HCT116 (cell line): ENCODE data around the gene TP53TG5. TPM values are rescaled to one million over a fixed set of nuclear protein-coding genes. Genes with fewer than 3 reads are reported as not detected.

Experiments used
- ATAC-seq: fragments of 200-7000 bp; cut with Tn5 transposase; 2 replicates; pipeline ENCODE4 v1.9.1; 2020; ENCODE audit warnings: mild to moderate bottlenecking, moderate library complexity
- BruUV-seq: library from RNA; stranded (reverse); fragments of 400-500 nt; replicated peaks from 2 replicates; lab custom pipeline; 2021; lab: Mats Ljungman, UMichigan
- CTCF ChIA-PET: fragments of 300-600 bp; sonication (Branson Sonifier 250); formaldehyde crosslinking; loops from one replicate; lab custom pipeline; 2021; ENCODE audit warnings: antibody characterized with exemption; lab: Charles Lee
- POLR2A ChIA-PET: fragments of 300-600, 350-600 bp; sonication (Branson Sonifier 250); formaldehyde crosslinking; loops from one replicate; lab custom pipeline; 2021; ENCODE audit warnings: antibody characterized with exemption; lab: Charles Lee
- RAD21 ChIA-PET, 2 experiments: fragments of 300-600 bp; sonication (Branson Sonifier 250); formaldehyde crosslinking; loops; one replicate each; lab custom pipeline; 2023; ENCODE audit warnings: low total read pairs in 2 of 2; ENCODE audit not compliant: uncharacterized antibody in 2 of 2, unreplicated experiment in 2 of 2, low non-redundant PET in 1 of 2; lab: Charles Lee
- DNase-seq: peaks from one replicate; pipeline ENCODE4 v3.0.0-alpha.2; 2010; ENCODE audit warnings: low read depth, low spot score
- H2AFZ ChIP-seq: fragments of 200-600 bp; shearing (Covaris generic), sonication (generic); 2 replicates; pipeline ENCODE4 v1.6.1; 2017; ENCODE audit warnings: low read depth, mixed run types, mixed read lengths, antibody characterized with exemption, low read length; ENCODE audit not compliant: poor library complexity, severe bottlenecking
- H3K27ac ChIP-seq: 2 replicates; pipeline ENCODE4 v1.5.1; 2012; ENCODE audit warnings: low read depth, low read length
- H3K27me3 ChIP-seq: fragments of 200-600 bp; sonication (generic); 2 replicates; pipeline ENCODE4 v1.6.1; 2016; ENCODE audit warnings: mixed run types, low read length, mixed read lengths; ENCODE audit not compliant: insufficient read depth
- H3K36me3 ChIP-seq, 2 experiments: fragments of 200-500 bp in 1 of 2; fragments of 200-600 bp in 1 of 2; sonication (Bioruptor generic) in 1 of 2; sonication (generic) in 1 of 2; 2 replicates each; pipeline versions ENCODE4 v1.5.1 to v1.6.1; 2014 to 2016; ENCODE audit warnings: low read length in 2 of 2, inconsistent platforms in 1 of 2, mixed read lengths in 1 of 2, mixed run types in 1 of 2; ENCODE audit not compliant: insufficient read depth in 2 of 2, control insufficient read depth in 1 of 2
- H3K4me1 ChIP-seq, 2 experiments: fragments of 200-600 bp in 1 of 2; sonication (generic) in 1 of 2; 2 replicates each; pipeline versions ENCODE4 v1.5.1 to v1.6.1; 2012 to 2017; ENCODE audit warnings: low read length in 2 of 2, inconsistent platforms in 1 of 2, mild to moderate bottlenecking in 1 of 2, mixed read lengths in 1 of 2, mixed run types in 1 of 2, moderate library complexity in 1 of 2; ENCODE audit not compliant: insufficient read depth in 2 of 2, control insufficient read depth in 1 of 2
- H3K4me2 ChIP-seq: fragments of 200-600 bp; sonication (generic); 2 replicates; pipeline ENCODE4 v1.6.1; 2017; ENCODE audit warnings: mixed run types, low read length, mixed read lengths
- H3K4me3 ChIP-seq, 2 experiments: fragments of 200-600 bp in 1 of 2; sonication (generic) in 1 of 2; replicated peaks in 1 of 2; 2 replicates each; pipeline ENCODE4 v1.5.1; 2011 to 2016; ENCODE audit warnings: low read length in 2 of 2, control low read depth in 1 of 2, low read depth in 1 of 2, mild to moderate bottlenecking in 1 of 2, mixed read lengths in 1 of 2, mixed run types in 1 of 2
- H3K79me2 ChIP-seq: fragments of 200-600 bp; sonication (generic); 2 replicates; pipeline ENCODE4 v1.6.1; 2017; ENCODE audit warnings: mild to moderate bottlenecking, mixed run types, low read length, moderate library complexity, mixed read lengths; ENCODE audit not compliant: insufficient read depth
- H3K9ac ChIP-seq: fragments of 200-600 bp; sonication (generic); 2 replicates; pipeline ENCODE4 v1.6.1; 2016; ENCODE audit warnings: low read length, mixed read lengths
- H3K9me2 ChIP-seq: fragments of 200-600 bp; sonication (generic), shearing (Covaris generic); 2 replicates; pipeline ENCODE4 v1.6.1; 2017; ENCODE audit warnings: mixed run types, mild to moderate bottlenecking, moderate library complexity; ENCODE audit not compliant: insufficient read depth
- H3K9me3 ChIP-seq, 2 experiments: fragments of 200-500 bp in 1 of 2; fragments of 200-600 bp in 1 of 2; sonication (Bioruptor generic) in 1 of 2; sonication (generic) in 1 of 2; 2 replicates each; pipeline ENCODE4 v1.6.1; 2014 to 2017; ENCODE audit warnings: low read length in 2 of 2, mixed read lengths in 2 of 2, inconsistent platforms in 1 of 2, low read depth in 1 of 2, mild to moderate bottlenecking in 1 of 2, mixed run types in 1 of 2, moderate library complexity in 1 of 2; ENCODE audit not compliant: control insufficient read depth in 1 of 2, insufficient read depth in 1 of 2
- H4K20me1 ChIP-seq: fragments of 200-600 bp; sonication (generic), shearing (Covaris generic); 2 replicates; pipeline ENCODE4 v1.6.1; 2017; ENCODE audit warnings: mixed run types, mild to moderate bottlenecking, moderate library complexity; ENCODE audit not compliant: insufficient read depth
- CBX3 ChIP-seq: IDR thresholded peaks from 2 replicates; pipeline ENCODE4 v1.6.1; 2012; ENCODE audit warnings: low read depth
- CTCF ChIP-seq, 3 experiments: fragments of 200-600 bp in 1 of 3; sonication (generic) in 1 of 3; IDR thresholded peaks in 2 of 3; conservative IDR thresholded peaks in 1 of 3; 2 replicates each; pipeline ENCODE4 v1.5.1; 2012 to 2017; ENCODE audit warnings: low read depth in 2 of 3, low read length in 2 of 3, antibody characterized with exemption in 1 of 3, borderline replicate concordance in 1 of 3, control low read depth in 1 of 3, mild to moderate bottlenecking in 1 of 3, mixed read lengths in 1 of 3, mixed run types in 1 of 3, moderate library complexity in 1 of 3; ENCODE audit not compliant: insufficient read depth in 1 of 3
- EGR1 ChIP-seq: IDR thresholded peaks from 2 replicates; pipeline ENCODE4 v1.6.1; 2012; ENCODE audit warnings: low read depth
- JUND ChIP-seq: IDR thresholded peaks from 2 replicates; pipeline ENCODE4 v1.6.1; 2012
- MAX ChIP-seq: IDR thresholded peaks from 2 replicates; pipeline ENCODE4 v1.6.1; 2012
- POLR2AphosphoS5 ChIP-seq: IDR thresholded peaks from 2 replicates; pipeline ENCODE4 v1.6.1; 2011; ENCODE audit warnings: mild to moderate bottlenecking, low read depth, low read length, moderate library complexity
- REST ChIP-seq: IDR thresholded peaks from 2 replicates; pipeline ENCODE4 v1.6.1; 2012; ENCODE audit warnings: low read depth
- SP1 ChIP-seq: IDR thresholded peaks from 2 replicates; pipeline ENCODE4 v1.6.1; 2012; ENCODE audit warnings: low read depth
- SRF ChIP-seq: IDR thresholded peaks from 2 replicates; pipeline ENCODE4 v1.6.1; 2012; ENCODE audit warnings: low read depth
- TCF7L2 ChIP-seq: IDR thresholded peaks from 2 replicates; pipeline ENCODE4 v1.7.0; 2011; ENCODE audit warnings: borderline replicate concordance, inconsistent platforms; ENCODE audit not compliant: insufficient read depth, insufficient read length; ENCODE audit errors: extremely low read depth
- YY1 ChIP-seq: IDR thresholded peaks from 2 replicates; pipeline ENCODE4 v1.6.1; 2011; ENCODE audit warnings: low read length, low read depth, moderate library complexity, mild to moderate bottlenecking; ENCODE audit not compliant: insufficient replicate concordance; ENCODE audit errors: extremely low read depth
- ZBTB33 ChIP-seq: IDR thresholded peaks from 2 replicates; pipeline ENCODE4 v1.6.1; 2011; ENCODE audit warnings: mild to moderate bottlenecking, low read length, moderate library complexity; ENCODE audit not compliant: insufficient replicate concordance; ENCODE audit errors: extremely low read depth
- ZNF274 ChIP-seq: fragments of 200-500 bp; sonication (Bioruptor generic); IDR thresholded peaks from 2 replicates; pipeline ENCODE4 v1.6.1; 2014; ENCODE audit warnings: mild to moderate bottlenecking, low read depth, low read length, inconsistent platforms
- intact Hi-C: fragments of 100-400 bp; cut with micrococcal nuclease; formaldehyde crosslinking; loops from 2 replicates; pipeline ENCODE4 v1.10.0; 2022
- total RNA-seq: library from RNA; stranded (reverse); gene quantifications from one replicate; pipeline ENCODE4 v1.2.1, GENCODE V29; 2021; ENCODE audit not compliant: unreplicated experiment

TP53TG5 gene
- total RNA-seq, 1 experiment from 2014 or later: 0.76 TPM

GRCh38 chr20:45412653-45413052 lies 34.5 kb upstream of the TP53TG5 start:
- Histone ChIP-seq H3K36me3 (peaks cover 8 to 11% of the 10 kb centered on the region in 2 experiments; a peak in 3 of 4 replicates), H3K9me2 (no peaks in the 10 kb centered on the region), H3K4me1 (peaks cover 4 to 18% of the 10 kb centered on the region in 2 experiments; a peak in 3 of 4 replicates), H3K9ac (no peak overlapping the region), H3K4me2 (no peak overlapping the region), H3K27ac (no peak overlapping the region), H2AFZ (no peak overlapping the region), H3K9me3 (no peaks in the 10 kb centered on the region), H3K4me3 (no peak overlapping the region), H3K79me2 (peaks cover 22% of the 10 kb centered on the region), H3K27me3 (no peaks in the 10 kb centered on the region), H4K20me1 (no peaks in the 10 kb centered on the region)
- POLR2A ChIA-PET: no interaction called here
- CTCF ChIA-PET: interaction anchor here (1.2 kb wide), 1 partner anchor 24 kb away, joined by 3 read pairs; no protein-coding TSS in a partner anchor
- intact Hi-C loops: no loop called here
- no peak for ATAC-seq
- DNase-seq: no peak
- BruUV-seq: no TSS peak
- TF ChIP-seq CTCF (IDR thresholded peaks at IDR 0.05 in 2 of 3, conservative IDR thresholded peaks at IDR 0.05 in 1 of 3; ENCODE audit: borderline replicate concordance in 1 of 3, insufficient read depth in 1 of 3, low read depth in 2 of 3, low read length in 2 of 3) (no peak), TCF7L2 (no peak), ZNF274 (no peak), REST (no peak), SRF (no peak), SP1 (no peak), ZBTB33 (no peak), CBX3 (no peak), JUND (no peak), MAX (no peak), POLR2AphosphoS5 (no peak), YY1 (no peak), EGR1 (no peak)
- RAD21 ChIA-PET: no interaction called here
